ENCODE data around the gene NEXN.

GRCh38 chr1:77940921-77941570, 52.6 kb downstream of the NEXN start:
- TF ChIP-seq, protein P1, sequence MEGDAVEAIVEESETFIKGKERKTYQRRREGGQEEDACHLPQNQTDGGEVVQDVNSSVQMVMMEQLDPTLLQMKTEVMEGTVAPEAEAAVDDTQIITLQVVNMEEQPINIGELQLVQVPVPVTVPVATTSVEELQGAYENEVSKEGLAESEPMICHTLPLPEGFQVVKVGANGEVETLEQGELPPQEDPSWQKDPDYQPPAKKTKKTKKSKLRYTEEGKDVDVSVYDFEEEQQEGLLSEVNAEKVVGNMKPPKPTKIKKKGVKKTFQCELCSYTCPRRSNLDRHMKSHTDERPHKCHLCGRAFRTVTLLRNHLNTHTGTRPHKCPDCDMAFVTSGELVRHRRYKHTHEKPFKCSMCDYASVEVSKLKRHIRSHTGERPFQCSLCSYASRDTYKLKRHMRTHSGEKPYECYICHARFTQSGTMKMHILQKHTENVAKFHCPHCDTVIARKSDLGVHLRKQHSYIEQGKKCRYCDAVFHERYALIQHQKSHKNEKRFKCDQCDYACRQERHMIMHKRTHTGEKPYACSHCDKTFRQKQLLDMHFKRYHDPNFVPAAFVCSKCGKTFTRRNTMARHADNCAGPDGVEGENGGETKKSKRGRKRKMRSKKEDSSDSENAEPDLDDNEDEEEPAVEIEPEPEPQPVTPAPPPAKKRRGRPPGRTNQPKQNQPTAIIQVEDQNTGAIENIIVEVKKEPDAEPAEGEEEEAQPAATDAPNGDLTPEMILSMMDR (IDR thresholded peaks at IDR 0.05; ENCODE audit: insufficient read depth, low read length, poor library complexity, severe bottlenecking) = no peak
- TF ChIP-seq EZH2phosphoT487 (conservative IDR thresholded peaks at IDR 0.05; ENCODE audit: low read length) = no peak
